Neural cell (in vitro differentiated cells): ENCODE results near the gene NCOR1.

Experiments used
- CTCF ChIP-seq: fragments of 450-650 bp; IDR thresholded peaks from 2 replicates; pipeline ENCODE4 v1.5.1; 2014; ENCODE audit warnings: antibody characterized with exemption, mild to moderate bottlenecking, moderate library complexity; ENCODE audit not compliant: poor library complexity, severe bottlenecking
- EP300 ChIP-seq: fragments of 450-650 bp; conservative IDR thresholded peaks from 2 replicates; pipeline ENCODE4 v1.6.1; 2014; ENCODE audit warnings: antibody characterized with exemption, mild to moderate bottlenecking, moderate library complexity; ENCODE audit not compliant: poor library complexity, severe bottlenecking
- EZH2 ChIP-seq: fragments of 200-600, 300-800 bp; shearing (Covaris generic), sonication (generic); IDR thresholded peaks from 2 replicates; pipeline ENCODE4 v1.6.1; 2014; ENCODE audit warnings: antibody characterized with exemption, low read length, borderline replicate concordance, mild to moderate bottlenecking; ENCODE audit not compliant: insufficient read depth, poor library complexity, severe bottlenecking
- REST ChIP-seq: IDR thresholded peaks from 2 replicates; pipeline ENCODE4 v1.6.1; 2012; ENCODE audit warnings: borderline replicate concordance
- SMC3 ChIP-seq: fragments of 450-650 bp; conservative IDR thresholded peaks from 2 replicates; pipeline ENCODE4 v1.6.1; 2014; ENCODE audit warnings: antibody characterized with exemption, mild to moderate bottlenecking, moderate library complexity; ENCODE audit not compliant: poor library complexity

- TF ChIP-seq REST (no peak), SMC3 (no peak), EZH2 (no peak), CTCF (no peak), EP300 (no peak)
Measured at GRCh38 chr17:16140854-16141253, 74.5 kb downstream of the NCOR1 start.
